Testis (tissue), 3 donors: Measurements from ENCODE around the gene AMBRA1. TPM values are rescaled to one million over a fixed set of nuclear protein-coding genes. Genes with fewer than 3 reads are reported as not detected.
"Not testable (repeated sequence)": the region's sequence is repeated elsewhere in the genome, so short reads cannot be mapped to it uniquely, and the experiment has no call there.

Source experiments
- DNase-seq: peaks from one replicate; pipeline ENCODE4 v3.0.0-alpha.2; 2019
- H3K27ac ChIP-seq, 2 donors: fragments of 200-600 bp; sonication (generic); one replicate each; pipeline ENCODE4 v1.5.1; 2019
- H3K27me3 ChIP-seq: fragments of 200-600 bp; sonication (generic); one replicate; pipeline ENCODE4 v1.5.1; 2019
- H3K36me3 ChIP-seq: fragments of 200-600 bp; sonication (generic); one replicate; pipeline ENCODE4 v1.5.1; 2017; ENCODE audit warnings: low read depth; ENCODE audit errors: missing control alignments
- H3K4me1 ChIP-seq: fragments of 200-600 bp; sonication (generic); one replicate; pipeline ENCODE4 v1.5.1; 2019
- H3K4me3 ChIP-seq, 2 donors: fragments of 200-600 bp; sonication (generic); one replicate each; pipeline ENCODE4 v1.5.1; 2017 to 2019
- H3K9me3 ChIP-seq: fragments of 200-600 bp; sonication (generic); one replicate; pipeline ENCODE4 v1.5.1; 2017
- CTCF ChIP-seq, 3 experiments: fragments of 450-650 bp in 2 of 3; fragments of 200-600 bp in 1 of 3; sonication (generic) in 1 of 3; IDR thresholded peaks; one replicate each; pipeline ENCODE4 v1.5.1; 2016 to 2019; ENCODE audit warnings: antibody characterized with exemption in 3 of 3, mild to moderate bottlenecking in 2 of 3, moderate library complexity in 1 of 3
- POLR2A ChIP-seq: fragments of 450-650 bp; IDR thresholded peaks from one replicate; pipeline ENCODE4 v1.6.1; 2017; ENCODE audit warnings: antibody characterized with exemption, mild to moderate bottlenecking, moderate library complexity
- WGBS, 2 donors: methylation state at CpG; one replicate each; pipeline ENCODE4 v1.1.5; 2018; 5-methylcytosine and 5-hydroxymethylcytosine counted together
- intact Hi-C: fragments of 100-400 bp; cut with DNase I; formaldehyde crosslinking; loops from one replicate; pipeline ENCODE4 v1.15.1; 2023; ENCODE audit warnings: low total_unique reads
- polyA plus RNA-seq: library from polyadenylated mRNA; stranded (reverse); fragments of 350-450 nt; fragmentation: Illumina TruSeq; extraction: RNeasy Lipid Tissue Mini Kit (QIAGEN cat#74804); gene quantifications from one replicate; pipeline ENCODE4 v1.2.3, GENCODE V29; 2014; ENCODE audit warnings: low read depth, low replicate concordance; ENCODE audit not compliant: insufficient read depth
- total RNA-seq, 2 donors: library from RNA; depleted of rRNA; stranded (reverse); fragments of >200 nt; gene quantifications; one replicate each; pipeline ENCODE4 v1.2.3, GENCODE V29; 2016

The AMBRA1 gene
- total and polyA plus RNA-seq, 3 donors from 2014 or later, result 28.0 to 68.3 (median 55.6) TPM

- 77% methylated on average over 5 of the region's 5 CpGs for WGBS, 2 donors
- no peak for DNase-seq
- Histone ChIP-seq H3K27me3 (no peaks in the 10 kb centered on the region), H3K9me3 (no peaks in the 10 kb centered on the region), H3K4me1 (no peaks in the 10 kb centered on the region), H3K27ac (no peak overlapping the region), H3K36me3 (no peaks in the 10 kb centered on the region), H3K4me3 (no peak overlapping the region)
- TF ChIP-seq CTCF (IDR thresholded peaks at IDR 0.05), result no peak
- TF ChIP-seq POLR2A, result no peak
- intact Hi-C loops, result loop anchor here (10.0 kb wide), 1 partner anchor 128 kb away; the partner anchor contains the start of gene CHRM4
These were observed 71.0 kb downstream of the AMBRA1 start for GRCh38 chr11:46522682-46523281.

GRCh38 chr11:46521961-46522681 lies 71.7 kb downstream of the AMBRA1 start:
- TF ChIP-seq CTCF (IDR thresholded peaks at IDR 0.05), result no peak
- intact Hi-C loops, result loop anchor here (10.0 kb wide), 1 partner anchor 127 kb away; the partner anchor contains the start of gene CHRM4
- no peak for DNase-seq

GRCh38 chr11:46520971-46521745 lies 72.7 kb downstream of the AMBRA1 start:
- Histone ChIP-seq H3K27ac (no peak overlapping the region), H3K9me3 (no peaks in the 10 kb centered on the region), H3K4me3 (no peak overlapping the region), H3K36me3 (no peaks in the 10 kb centered on the region), H3K27me3 (no peaks in the 10 kb centered on the region), H3K4me1 (no peaks in the 10 kb centered on the region)
- no peak for DNase-seq
- WGBS, 2 donors, result 88 to 89% methylated on average over 8 of the region's 8 CpGs
- intact Hi-C loops, result loop anchor here (10.0 kb wide), 1 partner anchor 126 kb away; the partner anchor contains the start of gene CHRM4
- TF ChIP-seq POLR2A (no peak), CTCF (IDR thresholded peaks at IDR 0.05) (no peak)

More at GRCh38 chr11:46521961-46522681, 71.7 kb downstream of the AMBRA1 start:
- Histone ChIP-seq H3K9me3 (no peaks in the 10 kb centered on the region), H3K4me1 (no peaks in the 10 kb centered on the region), H3K27me3 (no peaks in the 10 kb centered on the region), H3K27ac (no peak overlapping the region), H3K4me3 (no peak overlapping the region), H3K36me3 (no peaks in the 10 kb centered on the region)
- 52 to 67% methylated on average over 4 of the region's 4 CpGs for WGBS, 2 donors

GRCh38 chr11:46519351-46519750 lies 74.5 kb downstream of the AMBRA1 start:
- H3K4me1 ChIP-seq, result no peaks in the 10 kb centered on the region
- TF ChIP-seq POLR2A, result no peak
- no peak for TF ChIP-seq CTCF (IDR thresholded peaks at IDR 0.05)
- no peak overlapping the region for H3K27ac ChIP-seq
- 87 to 90% methylated on average over 3 of the region's 3 CpGs for WGBS, 2 donors
- H3K36me3 ChIP-seq, result no peaks in the 10 kb centered on the region
- H3K27me3 ChIP-seq, result no peaks in the 10 kb centered on the region
- intact Hi-C loops, result no loop called here
- no peaks in the 10 kb centered on the region for H3K9me3 ChIP-seq
- no peak overlapping the region for H3K4me3 ChIP-seq
- DNase-seq, result no peak

GRCh38 chr11:46518928-46519327 lies 74.9 kb downstream of the AMBRA1 start:
- H3K27me3 ChIP-seq, H3K9me3 ChIP-seq, DNase-seq, intact Hi-C loops, H3K4me1 ChIP-seq, H3K27ac ChIP-seq, H3K4me3 ChIP-seq, H3K36me3 ChIP-seq: not testable (repeated sequence)
- WGBS, 2 donors, result 94 to 95% methylated on average over 7 of the region's 7 CpGs
